Left hindlimb (tissue), 1 donor: ENCODE results near the gene TTC9.

ENCODE experiments used
- DNase-seq: peaks from one replicate; pipeline ENCODE4 v3.0.0-alpha.2; 2018

Gene TTC9

DNA sequence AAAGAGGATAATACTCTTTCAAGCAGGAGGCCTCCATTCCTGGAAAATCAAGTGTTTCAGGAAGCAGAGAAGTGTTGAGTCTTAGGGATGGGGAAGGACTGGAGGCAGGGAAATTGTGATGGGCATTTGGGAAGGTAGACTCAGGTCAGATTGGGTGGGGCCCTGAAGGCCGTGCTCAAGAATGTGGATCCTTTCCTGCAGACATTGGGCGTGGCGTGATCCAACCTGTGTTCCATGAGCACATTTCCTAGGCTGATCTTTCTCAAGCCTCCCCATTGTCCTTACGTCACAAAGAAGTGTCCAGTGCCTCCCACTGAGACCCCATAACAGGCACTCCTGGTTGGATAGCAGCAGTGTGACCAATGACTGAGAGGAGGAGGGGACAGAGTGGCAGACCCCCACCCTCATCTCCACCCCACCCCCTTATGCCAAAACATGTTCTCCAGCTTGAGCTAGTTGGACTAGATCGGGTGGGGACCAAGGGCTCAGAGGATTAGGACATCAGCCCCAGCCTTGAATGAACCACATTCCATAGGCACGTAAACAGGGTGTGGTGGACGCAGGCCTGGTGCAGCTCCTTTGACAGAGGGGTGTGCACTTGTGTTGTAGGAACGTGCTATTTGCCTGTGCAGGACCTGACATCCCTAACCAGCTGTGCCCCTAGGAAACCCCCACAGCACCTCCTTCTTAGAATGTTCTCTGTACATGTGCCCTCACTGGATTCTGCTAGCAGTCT lies 76.8 kb downstream of the TTC9 start:
- no peak for DNase-seq

DNA sequence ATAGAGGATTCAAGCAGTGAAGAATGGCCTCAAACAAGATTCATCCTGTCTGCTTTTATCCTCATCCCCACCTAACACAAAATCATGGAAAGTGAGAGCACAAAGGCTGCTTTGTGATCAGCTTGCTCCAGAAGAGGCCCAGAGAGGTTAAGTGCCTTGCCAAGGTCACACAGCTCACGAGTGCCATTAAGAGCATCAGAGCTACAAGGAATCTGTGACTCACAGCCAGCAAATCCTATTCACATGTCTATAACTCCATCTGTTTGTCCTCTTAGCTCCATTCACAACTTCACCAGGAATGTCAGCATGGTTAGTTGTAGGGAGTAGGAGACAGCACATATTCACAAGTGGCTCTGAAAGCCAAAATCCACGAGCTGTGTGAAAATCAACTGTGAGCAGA lies 79.8 kb downstream of the TTC9 start:
- DNase-seq: no peak

DNA sequence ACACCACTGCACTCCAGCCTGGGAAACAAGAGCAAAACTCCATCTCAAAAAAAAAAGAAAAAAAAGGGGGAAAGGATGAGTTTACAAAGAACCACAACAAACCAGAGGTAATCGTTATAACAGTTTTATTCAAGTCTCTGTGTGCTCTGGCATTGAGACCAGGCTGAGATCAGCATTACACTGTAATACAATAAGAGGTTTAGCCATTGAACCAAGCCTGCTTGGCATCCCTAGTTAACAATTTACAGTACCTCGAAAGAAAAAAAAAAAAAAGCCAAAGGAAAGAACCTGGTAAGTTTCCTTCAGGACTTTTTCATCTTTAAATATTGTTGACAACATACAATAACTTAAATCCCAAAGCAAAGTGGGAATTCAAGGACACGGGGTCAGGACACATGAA lies 80.7 kb downstream of the TTC9 start:
- DNase-seq: no peak

DNA sequence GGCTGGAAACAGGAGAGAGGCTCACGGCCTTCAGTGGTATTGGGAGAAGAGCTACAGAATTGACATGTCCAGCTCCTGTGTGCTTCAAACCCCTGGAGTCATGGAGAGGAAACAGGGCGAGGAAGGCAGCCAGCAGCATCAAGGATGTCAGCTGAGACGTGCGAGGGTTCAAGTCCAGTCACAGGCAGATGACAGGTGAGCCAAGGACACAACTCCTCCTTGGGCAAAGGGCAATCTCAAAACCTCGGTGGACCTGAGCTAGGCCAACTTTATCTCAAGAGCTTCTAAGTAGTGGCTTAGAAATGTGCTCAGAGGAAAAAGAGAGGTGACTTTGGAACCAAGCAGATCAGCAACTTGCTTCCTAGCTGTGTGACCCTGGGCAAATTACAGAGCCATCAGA lies 81.6 kb downstream of the TTC9 start:
- no peak for DNase-seq

DNA sequence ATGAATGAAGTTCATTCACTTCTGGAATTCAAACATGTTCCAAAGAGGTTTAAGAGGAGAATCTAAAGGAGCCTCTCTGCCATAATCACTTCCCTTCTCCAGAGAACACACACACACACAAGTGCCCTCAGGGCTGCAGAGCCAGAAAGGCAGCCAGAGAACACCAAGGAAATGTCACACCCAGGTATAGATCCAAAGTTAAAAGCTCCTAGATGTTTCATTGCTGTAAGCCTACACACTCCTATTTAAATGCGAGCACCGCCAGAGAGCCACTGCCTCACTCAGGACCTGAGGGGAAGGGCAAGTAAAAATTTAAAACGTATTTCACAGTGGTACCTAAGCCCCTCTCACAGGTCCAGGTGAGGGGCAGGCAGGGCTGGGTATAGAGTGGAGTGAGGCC lies 82.4 kb downstream of the TTC9 start:
- DNase-seq: no peak

DNA sequence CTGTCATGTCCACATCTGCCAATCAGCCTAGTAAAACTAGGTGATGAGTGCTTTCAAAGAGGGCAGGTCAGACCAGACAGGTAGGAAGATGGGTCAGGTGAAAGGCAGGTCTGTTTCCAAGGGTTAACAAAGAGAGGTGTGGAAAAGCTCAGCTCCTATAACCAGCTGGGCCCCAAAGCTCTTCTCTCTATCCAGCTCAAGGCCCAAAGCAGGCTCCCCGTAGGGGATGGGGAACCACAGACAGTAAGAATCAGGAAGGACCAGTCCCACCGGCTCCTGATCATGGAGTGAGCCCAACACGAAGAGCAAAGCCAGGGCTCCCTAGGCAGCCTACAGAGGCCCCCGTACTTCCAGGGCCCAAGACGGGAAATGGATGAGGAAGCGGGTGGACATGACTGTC lies 83.2 kb downstream of the TTC9 start:
- no peak for DNase-seq
